Head of caudate nucleus (tissue), 42 donors: ENCODE results near the gene TBC1D2.

Experiments used
- DNase-seq, 42 donors: peaks; one replicate each; pipeline versions ENCODE4 v3.0.0 to v3.0.0-alpha.2; 2020 to 2021; ENCODE audit warnings: mixed read lengths in 7 of 42
- intact Hi-C: fragments of 100-400 bp; cut with DNase I; formaldehyde crosslinking; loops from one replicate; pipeline ENCODE4 v1.15.0; 2022

The TBC1D2 gene

DNA sequence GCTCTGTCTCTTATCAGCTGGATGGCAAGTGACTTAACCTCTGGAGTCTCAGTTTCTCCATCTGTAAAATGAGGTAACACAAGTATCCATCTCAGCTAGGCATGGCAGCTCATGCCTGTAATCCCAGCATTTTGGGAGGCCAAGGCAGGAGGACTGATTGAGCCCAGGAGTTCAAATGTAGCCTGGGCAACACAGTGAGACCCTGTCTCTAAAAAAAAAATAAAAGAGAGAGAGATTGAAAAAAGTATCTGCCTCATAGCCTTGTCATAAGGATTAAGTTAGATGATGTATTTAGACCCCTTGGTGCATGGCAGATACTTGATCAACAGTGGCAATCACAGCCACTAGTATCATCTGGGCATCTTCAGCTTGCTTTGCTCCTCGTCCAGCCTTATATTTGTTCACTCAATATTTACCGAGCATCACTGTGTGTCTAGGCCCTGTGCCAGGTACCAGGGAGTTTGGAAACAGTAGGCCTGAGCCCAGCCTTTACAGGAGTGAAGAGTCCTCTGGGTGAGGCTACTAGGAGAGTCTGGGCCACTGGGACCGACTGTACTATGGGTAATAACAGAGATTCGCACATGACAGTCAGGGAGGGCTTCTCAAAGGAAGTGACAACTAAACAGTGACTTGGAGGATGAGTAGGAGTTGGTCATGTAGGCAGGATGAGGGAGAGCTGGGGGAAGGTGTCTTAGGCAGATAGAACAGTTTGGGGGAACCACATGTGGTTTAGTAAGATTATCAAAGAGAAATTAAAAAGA is 97.2 kb downstream of the TBC1D2 start:
- intact Hi-C loops: no loop called here
- no peak for DNase-seq

DNA sequence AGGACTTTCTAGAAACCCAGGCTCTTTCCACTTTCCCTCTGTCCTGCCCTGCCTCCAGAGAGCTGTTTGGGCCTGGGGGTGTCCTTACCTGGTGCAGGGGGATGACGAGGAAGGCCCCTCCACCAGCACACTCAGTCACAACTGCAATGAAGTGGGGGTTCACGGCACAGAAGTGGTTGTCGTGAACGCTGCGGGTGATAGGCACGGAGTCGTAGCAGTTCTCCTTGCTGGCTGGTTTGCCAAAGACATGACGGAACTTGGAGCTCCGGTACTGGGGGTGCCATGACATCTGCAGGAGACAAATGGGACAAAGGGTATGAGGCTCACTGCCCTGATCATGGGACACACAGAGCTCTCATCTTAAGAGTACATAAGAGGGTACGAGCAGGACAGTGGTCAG is 98.1 kb downstream of the TBC1D2 start:
- DNase-seq: no peak
- intact Hi-C loops: no loop called here

DNA sequence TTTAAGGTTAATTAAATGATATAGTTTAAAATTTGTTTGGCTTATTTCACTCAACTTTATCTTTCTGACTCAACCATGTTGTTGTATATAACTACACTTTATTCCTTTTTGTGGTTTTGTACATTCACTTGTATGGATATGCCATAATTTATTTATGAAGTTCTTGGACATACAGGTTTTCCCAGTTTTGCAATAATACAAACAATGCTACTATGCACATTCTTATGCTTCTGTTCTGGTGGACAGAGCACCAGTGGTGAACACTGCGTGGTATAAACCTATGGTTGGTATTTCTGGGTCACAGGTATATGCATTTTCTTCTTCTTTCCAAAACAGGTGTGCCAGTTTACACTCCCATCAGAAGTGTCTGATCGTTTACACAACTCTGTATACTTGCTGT is 100.8 kb downstream of the TBC1D2 start:
- intact Hi-C loops: no loop called here
- no peak for DNase-seq

DNA sequence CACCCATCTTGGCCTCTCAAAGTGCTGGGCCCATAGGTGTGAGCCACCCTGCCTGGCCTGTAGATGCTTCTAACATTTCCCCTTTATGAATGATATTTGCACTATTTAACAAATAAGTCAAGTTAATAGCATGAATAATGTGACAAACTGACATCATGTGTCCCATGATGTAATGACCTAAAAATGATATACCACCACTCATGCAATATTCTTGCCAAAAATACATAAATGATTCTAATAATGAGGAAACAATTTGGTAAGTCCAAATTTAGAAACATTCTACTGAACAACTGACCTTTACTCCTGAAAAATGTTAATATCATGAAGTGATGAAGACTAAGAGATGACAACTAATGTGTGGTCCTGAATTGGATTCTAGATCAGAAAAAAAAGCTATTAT is 102.9 kb downstream of the TBC1D2 start:
- DNase-seq: no peak
- intact Hi-C loops: no loop called here

DNA sequence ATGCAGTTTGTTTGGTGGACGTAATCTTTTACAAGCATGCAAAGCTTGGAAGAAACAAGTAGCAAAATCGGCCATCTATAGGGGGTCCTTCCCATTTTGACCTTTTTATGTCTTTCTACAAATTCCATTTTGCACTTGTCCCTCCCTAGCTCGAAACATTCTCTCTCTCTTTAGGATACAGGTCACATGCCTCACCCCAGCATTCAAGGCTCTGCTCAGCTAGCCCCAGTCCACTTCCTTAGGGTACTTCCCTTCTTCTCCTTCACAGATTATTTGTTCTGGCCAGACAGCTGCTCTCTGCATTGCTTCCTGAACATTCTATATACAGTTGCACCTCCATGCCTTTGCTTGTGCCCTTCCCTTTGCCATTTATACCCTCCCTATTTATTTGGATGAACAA is 104.7 kb downstream of the TBC1D2 start:
- DNase-seq: no peak
- intact Hi-C loops: no loop called here

DNA sequence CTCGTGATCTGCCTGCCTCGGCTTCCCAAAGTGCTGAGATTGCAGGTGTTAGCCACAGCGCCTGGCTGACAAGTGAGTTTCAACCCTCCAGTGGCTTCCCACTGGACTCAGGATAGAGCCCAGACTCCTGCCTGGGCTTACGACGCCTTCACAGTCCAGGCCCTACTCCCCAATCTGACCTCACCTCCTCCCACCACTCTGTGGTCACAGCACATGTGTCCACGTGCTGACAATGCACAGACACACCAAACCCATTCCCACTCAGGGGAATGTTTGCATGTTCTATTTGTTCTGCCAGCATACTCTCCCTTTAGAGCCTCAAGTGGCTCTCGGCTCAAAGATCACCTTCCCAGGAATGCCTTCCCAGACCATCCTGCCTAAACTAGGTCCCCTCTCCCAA is 105.3 kb downstream of the TBC1D2 start:
- no peak for DNase-seq

DNA sequence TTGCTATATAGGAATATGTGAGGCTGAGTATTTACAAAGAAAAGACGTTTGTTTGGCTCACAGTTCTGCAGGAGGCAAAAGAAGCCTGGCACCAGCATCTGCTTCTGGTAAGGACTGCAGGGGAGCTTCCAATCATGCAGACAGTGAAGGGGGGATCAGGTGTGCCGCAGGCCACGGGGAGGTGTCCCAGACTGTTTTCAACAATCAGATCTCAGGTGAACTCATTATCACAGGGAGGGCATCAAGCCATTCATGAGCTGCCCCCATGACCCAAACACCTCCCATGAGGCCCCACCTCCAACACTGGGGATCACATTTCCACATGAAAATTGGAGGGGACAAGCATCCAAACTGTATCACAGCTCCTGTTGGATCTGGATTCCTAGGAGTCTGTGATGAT is 106.0 kb downstream of the TBC1D2 start:
- no peak for DNase-seq
- intact Hi-C loops: loop anchor here (10.0 kb wide), 1 partner anchor 65 kb away; no protein-coding TSS in a partner anchor

More for the DNA sequence above, 105.3 kb downstream of the TBC1D2 start:
- intact Hi-C loops: no loop called here
